ENCODE measurements around the gene SMG6.
A peak's percentile ranks its signal among the peaks of the same experiment; 100 is the strongest.

SMG6 gene

GRCh38 chr17:2053380-2054261 is 250.0 kb downstream of the SMG6 start:
- peak; percentile 8 for ATAC-seq

DNA sequence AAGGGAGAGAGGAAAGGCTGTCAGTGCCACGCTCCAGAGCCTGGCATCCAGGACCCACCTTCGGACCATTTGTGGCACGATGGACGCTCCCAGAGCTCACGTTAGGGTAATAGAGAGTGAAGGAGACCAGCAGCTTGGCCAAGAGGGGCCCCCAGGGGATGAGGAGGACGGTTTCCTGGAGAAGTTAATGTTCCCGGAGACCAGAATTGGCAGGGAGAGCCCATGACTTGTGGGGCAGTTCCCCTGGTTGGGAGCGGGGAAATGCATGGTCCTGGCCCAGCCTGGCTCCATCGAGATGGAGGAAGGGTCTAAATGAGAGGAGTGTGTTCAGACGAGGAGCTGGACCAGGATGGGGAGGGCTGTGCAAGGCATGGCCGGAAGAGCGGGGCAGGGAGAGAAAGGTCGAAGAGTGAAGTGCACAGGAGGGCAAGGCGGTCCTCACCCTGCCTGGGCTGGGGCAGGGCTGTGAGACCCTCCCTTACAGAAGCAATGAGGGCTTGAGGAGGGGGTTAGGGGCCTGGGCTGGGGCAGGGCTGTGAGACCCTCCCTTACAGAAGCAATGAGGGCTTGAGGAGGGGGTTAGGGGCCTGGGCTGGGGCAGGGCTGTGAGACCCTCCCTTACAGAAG is 251.5 kb downstream of the SMG6 start:
- no peak for ATAC-seq
- TF ChIP-seq ISL1 (CRISPR knock-in tag; IDR thresholded peaks at IDR 0.05) (no peak), TOX (CRISPR knock-in tag; IDR thresholded peaks at IDR 0.05; ENCODE audit: borderline replicate concordance) (no peak), OSR1 (CRISPR knock-in tag; IDR thresholded peaks at IDR 0.05) (no peak), CSDC2 (CRISPR knock-in tag; IDR thresholded peaks at IDR 0.05) (no peak), ZC3H10 (CRISPR knock-in tag; IDR thresholded peaks at IDR 0.05) (no peak), CSRNP3 (CRISPR knock-in tag; IDR thresholded peaks at IDR 0.05) (no peak), TSHZ2 (CRISPR knock-in tag; IDR thresholded peaks at IDR 0.05) (no peak)
- TF ChIP-seq, protein P1, sequence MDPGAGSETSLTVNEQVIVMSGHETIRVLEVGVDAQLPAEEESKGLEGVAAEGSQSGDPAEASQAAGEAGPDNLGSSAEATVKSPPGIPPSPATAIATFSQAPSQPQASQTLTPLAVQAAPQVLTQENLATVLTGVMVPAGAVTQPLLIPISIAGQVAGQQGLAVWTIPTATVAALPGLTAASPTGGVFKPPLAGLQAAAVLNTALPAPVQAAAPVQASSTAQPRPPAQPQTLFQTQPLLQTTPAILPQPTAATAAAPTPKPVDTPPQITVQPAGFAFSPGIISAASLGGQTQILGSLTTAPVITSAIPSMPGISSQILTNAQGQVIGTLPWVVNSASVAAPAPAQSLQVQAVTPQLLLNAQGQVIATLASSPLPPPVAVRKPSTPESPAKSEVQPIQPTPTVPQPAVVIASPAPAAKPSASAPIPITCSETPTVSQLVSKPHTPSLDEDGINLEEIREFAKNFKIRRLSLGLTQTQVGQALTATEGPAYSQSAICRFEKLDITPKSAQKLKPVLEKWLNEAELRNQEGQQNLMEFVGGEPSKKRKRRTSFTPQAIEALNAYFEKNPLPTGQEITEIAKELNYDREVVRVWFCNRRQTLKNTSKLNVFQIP (CRISPR knock-in tag; IDR thresholded peaks at IDR 0.05; ENCODE audit: borderline replicate concordance, low read depth), result no peak

More at GRCh38 chr17:2053380-2054261, 250.0 kb downstream of the SMG6 start:
- TF ChIP-seq CSRNP3 (CRISPR knock-in tag; IDR thresholded peaks at IDR 0.05) (no peak), ZNF70 (CRISPR knock-in tag; IDR thresholded peaks at IDR 0.05) (0 out of 2 replicates have a peak, but pooled peaks have one; percentile 31), BACH2 (CRISPR knock-in tag; IDR thresholded peaks at IDR 0.05; ENCODE audit: borderline replicate concordance) (no peak), SNAI2 (CRISPR knock-in tag; IDR thresholded peaks at IDR 0.05) (no peak), ZFP3 (CRISPR knock-in tag; IDR thresholded peaks at IDR 0.05) (peak; percentile 99), CSDC2 (CRISPR knock-in tag; IDR thresholded peaks at IDR 0.05) (no peak), ZNF565 (CRISPR knock-in tag; conservative IDR thresholded peaks at IDR 0.05; ENCODE audit: low read depth) (no peak), TSHZ2 (CRISPR knock-in tag; IDR thresholded peaks at IDR 0.05) (no peak), ZC3H10 (CRISPR knock-in tag; IDR thresholded peaks at IDR 0.05) (no peak), ZFP30 (CRISPR knock-in tag; IDR thresholded peaks at IDR 0.05) (no peak), PATZ1 (CRISPR knock-in tag; IDR thresholded peaks at IDR 0.05; ENCODE audit: borderline replicate concordance) (peak; percentile 74; the same call in 1 of the 2 replicates), ISL1 (CRISPR knock-in tag; IDR thresholded peaks at IDR 0.05) (no peak)
- TF ChIP-seq, protein P1 (CRISPR knock-in tag; IDR thresholded peaks at IDR 0.05; ENCODE audit: borderline replicate concordance, low read depth), result no peak
